SH-SY5Y (cell line): ENCODE results near the gene SKP1.

Source experiments
- GATA2 ChIP-seq: IDR thresholded peaks from 2 replicates; pipeline ENCODE4 v1.6.1; 2011; ENCODE audit warnings: mild to moderate bottlenecking, low read depth, low read length
- GATA3 ChIP-seq: IDR thresholded peaks from 2 replicates; pipeline ENCODE4 v1.6.1; 2011; ENCODE audit warnings: low read depth, mild to moderate bottlenecking, low read length, moderate library complexity

- TF ChIP-seq GATA2 (no peak), GATA3 (no peak)
Observed at GRCh38 chr5:134103998-134104654, 72.6 kb downstream of the SKP1 start.
